NCI-H748 treated with DMSO at 0.1 percent for 48 hours (cell line): ENCODE results near the gene SLC17A7.
A peak's percentile ranks its signal among the peaks of the same experiment; 100 is the strongest.

ENCODE experiments used
- DNase-seq: peaks from one replicate; lab custom pipeline; 2025; lab: John Stamatoyannopoulos, UW

Gene SLC17A7

DNA sequence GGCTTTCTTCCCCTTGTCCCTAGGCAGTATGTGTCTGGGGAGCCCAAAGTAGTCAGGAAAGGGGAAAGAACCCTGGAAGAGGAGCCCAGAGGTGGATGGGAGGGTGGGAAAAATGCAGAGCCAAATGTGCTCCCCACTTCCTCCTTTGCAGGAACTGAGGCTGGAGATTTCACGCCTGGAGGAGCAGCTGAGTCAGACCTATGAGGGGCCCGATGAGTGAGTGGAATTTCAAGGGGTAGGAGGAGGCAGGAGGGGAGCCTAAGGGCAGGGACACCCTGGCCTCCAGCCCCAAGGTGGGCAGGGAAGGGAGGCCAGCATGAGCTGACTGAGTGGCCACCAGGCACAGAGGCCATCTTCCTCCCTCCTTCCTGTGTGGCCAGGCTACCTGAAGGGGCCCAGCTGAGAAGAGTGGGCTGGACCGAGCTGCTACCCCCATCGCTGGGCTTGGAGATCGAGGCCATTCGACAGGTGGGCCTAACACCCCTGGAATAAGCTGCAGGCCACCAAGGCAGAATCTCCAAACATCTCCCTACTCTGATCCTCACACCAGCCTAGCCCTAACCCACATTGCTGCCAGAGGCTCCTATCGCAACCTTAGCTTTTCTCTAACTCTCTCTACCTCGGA is 32.4 kb downstream of the SLC17A7 start:
- no peak for DNase-seq

DNA sequence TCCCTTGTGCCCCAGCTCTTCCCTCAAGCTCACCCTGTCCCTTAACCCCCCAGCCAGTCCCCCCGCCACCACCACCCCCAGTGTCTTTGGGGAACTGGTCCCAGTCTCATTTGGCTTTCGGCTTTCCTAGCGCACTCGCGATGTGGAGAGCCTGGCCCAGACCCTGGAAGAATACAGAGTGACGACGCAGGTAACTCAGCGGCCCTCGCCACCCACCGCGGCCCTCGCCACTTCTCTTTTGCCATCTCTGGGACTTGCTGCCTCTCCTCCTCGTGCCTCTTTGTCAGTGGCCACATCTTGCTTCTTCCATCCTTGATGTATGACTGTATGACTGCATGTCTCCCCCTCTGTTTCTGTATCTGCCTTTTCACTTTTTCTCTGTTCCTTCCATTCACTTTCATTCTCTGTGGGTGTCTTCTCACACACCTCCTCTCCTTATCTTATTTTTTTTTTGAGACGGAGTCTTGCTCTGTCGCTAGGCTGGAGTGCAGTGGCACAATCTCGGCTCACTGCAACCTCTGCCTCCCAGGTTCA is 33.8 kb downstream of the SLC17A7 start:
- no peak for DNase-seq

GRCh38 chr19:49407079-49407478 is 34.2 kb downstream of the SLC17A7 start:
- DNase-seq: no peak

- DNase-seq: peak; percentile 64
These were observed 37.7 kb downstream of the SLC17A7 start for GRCh38 chr19:49403404-49404187.

DNA sequence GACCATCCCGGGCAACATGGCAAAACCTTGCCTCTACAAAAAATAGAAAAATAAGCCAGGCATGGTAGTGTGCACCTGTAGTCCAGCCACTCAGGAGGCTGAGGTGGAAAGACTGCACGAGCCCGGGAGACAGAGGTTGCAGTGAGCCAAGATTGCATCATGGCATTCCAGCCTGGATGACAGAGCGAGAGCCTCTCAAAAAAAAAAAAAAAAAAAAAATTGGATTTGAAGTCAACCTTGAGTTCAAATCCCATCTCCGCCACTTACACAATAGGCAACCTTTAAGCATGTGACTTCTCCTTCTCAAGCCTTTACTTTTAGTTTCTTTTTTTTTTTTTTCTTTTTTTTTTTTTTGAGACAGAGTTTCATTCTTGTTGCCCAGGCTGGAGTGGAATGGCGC is 41.3 kb downstream of the SLC17A7 start:
- DNase-seq: no peak

GRCh38 chr19:49398931-49399330 is 42.4 kb downstream of the SLC17A7 start:
- no peak for DNase-seq

DNA sequence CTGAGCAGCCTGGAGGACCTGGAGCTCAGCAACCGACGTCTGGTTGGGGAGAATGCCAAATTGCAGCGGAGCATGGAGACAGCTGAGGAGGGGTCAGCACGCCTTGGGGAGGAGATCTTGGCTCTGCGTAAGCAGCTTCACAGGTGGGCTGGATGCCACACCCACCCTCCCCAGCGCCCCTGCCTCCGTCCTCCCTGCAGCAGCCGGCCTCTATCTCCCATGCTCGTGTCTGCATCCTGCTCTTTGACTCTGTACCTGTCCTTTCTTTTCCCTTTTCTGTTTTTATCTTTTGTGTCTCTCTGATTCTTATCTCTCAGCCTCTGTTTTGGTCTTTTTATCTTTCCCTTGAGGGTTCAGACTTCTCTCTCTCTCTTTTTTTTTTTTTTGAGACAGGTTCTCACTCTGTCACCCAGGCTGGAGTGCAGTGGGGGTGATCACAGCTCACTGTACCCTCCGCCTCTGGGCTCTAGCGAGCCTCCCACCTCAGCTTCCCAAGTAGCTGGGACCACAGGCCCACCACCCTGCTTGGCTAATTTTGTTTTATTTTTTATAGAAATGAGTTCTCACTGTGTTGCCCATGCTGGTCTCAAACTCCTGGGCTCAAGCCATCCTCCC is 43.2 kb downstream of the SLC17A7 start:
- DNase-seq: no peak

DNA sequence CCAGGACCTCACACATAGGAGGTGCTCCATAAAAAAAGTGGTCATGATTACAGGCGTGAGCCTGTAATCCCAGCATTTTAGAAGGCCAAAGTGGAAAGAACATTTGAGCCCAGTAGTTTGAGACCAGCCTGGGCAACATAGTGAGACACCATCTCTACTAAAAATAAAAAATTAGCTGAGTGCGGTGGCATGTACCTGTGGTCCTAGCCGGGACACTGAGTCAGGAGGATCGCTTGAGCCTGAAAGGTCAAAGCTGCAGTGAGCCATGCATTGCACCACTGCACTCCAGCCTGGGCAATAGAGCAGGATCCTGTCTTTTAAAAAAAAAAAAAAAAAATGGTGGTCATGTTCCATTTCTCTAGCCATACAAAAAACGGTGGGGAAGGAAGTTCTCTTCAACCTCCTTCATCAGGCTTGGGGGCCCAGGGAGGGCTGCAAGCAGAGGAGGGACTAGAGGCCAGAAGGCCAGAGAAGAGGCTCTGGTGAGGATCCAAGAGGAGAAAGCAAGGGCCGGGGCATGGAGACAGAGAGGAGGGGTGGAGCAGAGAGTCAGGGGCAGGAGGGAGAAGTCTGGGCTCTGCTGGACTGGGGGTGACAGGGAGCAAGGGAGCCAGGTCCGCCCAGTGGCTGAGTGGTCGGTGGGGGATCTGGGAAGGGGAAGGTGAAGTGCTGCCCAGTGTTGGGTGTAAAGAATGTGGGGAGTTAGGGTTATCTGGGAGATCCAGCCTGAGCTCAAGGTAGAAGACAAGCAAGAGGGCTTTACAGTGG is 44.4 kb downstream of the SLC17A7 start:
- DNase-seq: no peak

- no peak for DNase-seq
These were observed 45.5 kb downstream of the SLC17A7 start for GRCh38 chr19:49395581-49396407.

DNA sequence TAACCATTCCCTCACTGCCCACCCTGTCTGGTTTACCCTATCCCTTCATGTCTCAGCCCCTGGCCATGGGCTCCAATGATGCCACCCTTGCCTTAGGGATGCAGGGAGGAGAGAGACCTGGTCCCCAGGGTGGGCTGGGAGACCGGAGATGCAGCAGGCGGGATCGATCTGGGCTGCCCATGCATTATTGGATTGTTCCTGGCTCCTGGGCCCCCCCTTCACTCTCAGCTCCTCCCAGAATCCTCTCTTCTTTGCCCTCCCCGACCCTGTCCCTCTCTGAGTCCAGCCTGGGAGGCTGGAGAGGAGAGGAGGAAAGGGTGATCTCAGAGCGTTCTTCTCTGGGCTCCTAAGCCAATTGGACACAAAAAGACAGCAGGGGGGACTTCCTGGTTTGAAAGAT is 47.4 kb downstream of the SLC17A7 start:
- no peak for DNase-seq

- DNase-seq: peak; percentile 70
These were observed 49.5 kb downstream of the SLC17A7 start for GRCh38 chr19:49391581-49392399.

GRCh38 chr19:49390929-49391359 is 50.4 kb downstream of the SLC17A7 start:
- no peak for DNase-seq

GRCh38 chr19:49390131-49390928 is 51.0 kb downstream of the SLC17A7 start:
- no peak for DNase-seq

DNA sequence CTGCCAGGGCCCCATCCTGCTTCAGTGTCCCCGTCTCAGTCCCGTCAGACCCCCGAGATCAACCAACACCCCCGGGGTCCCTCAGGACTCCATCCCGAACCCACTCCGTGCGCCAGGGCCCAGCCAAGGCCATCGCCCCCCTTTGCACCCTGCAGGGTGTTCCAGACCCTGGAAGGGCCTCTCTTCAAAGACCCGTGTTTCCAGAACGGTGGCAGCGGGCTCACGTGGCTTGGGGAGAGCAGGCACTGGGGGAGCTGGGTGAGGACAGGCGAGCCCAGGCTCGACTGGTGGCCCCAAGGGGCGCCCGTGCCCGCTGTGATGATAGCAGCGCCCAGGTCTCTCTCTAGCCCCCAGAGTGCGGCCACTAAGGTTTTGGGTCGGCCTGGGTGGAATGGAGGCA is 51.9 kb downstream of the SLC17A7 start:
- DNase-seq: no peak

- no peak for DNase-seq
These were observed 53.4 kb downstream of the SLC17A7 start, which contains the start of gene KASH5 for GRCh38 chr19:49387936-49388372. KASH5 (plus strand) TSS chr19:49388249; CDS start chr19:49390884, 2,635 bp downstream.

GRCh38 chr19:49383599-49383998 is 57.7 kb downstream of the SLC17A7 start:
- no peak for DNase-seq

- no peak for DNase-seq
These were observed 58.7 kb downstream of the SLC17A7 start for GRCh38 chr19:49382639-49383038.

- no peak for DNase-seq
These were observed 60.9 kb downstream of the SLC17A7 start for GRCh38 chr19:49380391-49380790.
